ENCODE measurements around the gene SERPINB3.
A peak's percentile ranks its signal among the peaks of the same experiment; 100 is the strongest.
"Not testable (repeated sequence)": the region's sequence is repeated elsewhere in the genome, so short reads cannot be mapped to it uniquely, and the experiment has no call there.

Gene SERPINB3

DNA sequence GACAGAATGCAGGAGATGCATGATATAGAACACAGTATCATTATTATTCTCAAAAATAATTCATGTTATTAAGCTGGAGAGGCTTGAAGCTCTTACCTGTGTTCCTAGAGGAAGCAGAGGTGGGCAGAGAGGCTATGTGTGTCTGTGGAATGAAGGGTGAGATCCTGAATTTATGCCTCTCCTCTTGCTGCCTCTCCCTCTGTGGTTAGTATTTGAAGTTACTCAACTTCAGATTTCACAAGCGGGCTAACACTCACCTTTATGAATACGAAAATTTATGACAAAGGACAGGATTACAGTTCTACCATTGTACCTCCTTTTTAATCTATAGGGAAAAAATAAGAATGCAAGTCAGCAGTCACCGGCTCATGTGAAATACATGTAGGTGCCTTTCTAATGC, at the start of gene SERPINB3:
SERPINB3 (minus strand) TSS at position 144 of the 400 bp plus-strand sequence. CDS start 677 bp downstream, outside the sequence.
- not testable (repeated sequence) for DNase-seq

GRCh38 chr18:63708650-63709049, 47.0 kb upstream of the SERPINB3 start:
- no peak for DNase-seq

DNA sequence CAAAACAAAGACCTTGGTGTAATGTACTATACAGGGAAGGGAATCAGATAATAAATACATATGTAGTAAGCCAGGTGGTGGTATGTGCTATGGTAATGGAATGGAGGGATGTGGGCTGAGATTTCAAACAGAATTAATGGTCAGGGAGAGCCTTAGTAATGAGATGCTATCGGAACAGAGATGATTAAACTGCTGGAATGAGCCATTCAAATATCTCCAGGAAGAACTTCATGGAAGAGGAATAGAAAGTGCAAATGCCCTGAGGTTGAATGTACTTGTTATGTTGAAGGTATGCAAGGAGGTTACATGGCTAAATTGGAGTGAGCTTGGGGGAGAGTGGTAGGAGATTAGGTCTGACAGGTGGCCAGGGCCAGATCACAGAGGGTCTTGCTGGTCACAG, 46.1 kb upstream of the SERPINB3 start:
- no peak for DNase-seq

- no peak for DNase-seq
Measured at GRCh38 chr18:63705401-63705800, 43.7 kb upstream of the SERPINB3 start.

GRCh38 chr18:63702660-63703059, 41.0 kb upstream of the SERPINB3 start, which contains the start of gene SERPINB11:
Gene SERPINB11, plus strand, starts transcription at chr18:63702960. Its CDS starts 7,234 bp downstream, at chr18:63710194.
- DNase-seq, result no peak

DNA sequence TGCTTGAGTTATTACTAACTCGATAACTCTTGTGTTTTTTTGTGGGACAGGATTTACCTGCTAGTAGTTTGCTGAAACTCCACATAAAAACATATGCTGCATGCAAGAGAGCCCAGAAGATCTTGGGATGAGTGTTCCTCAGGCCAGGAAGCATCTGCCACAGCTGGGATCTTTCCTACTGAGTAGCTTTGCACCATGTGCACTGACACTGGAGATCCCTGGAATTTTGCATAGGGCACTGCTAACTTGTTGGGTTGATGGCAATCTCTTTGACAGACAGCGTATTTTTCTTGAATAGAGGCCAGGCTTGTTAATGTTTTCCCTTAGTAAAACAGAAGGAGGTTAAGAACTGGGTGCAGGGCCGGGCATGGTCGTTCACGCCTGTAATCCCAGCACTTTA, 40.3 kb upstream of the SERPINB3 start:
- no peak for DNase-seq

- DNase-seq, result no peak
Measured at GRCh38 chr18:63700501-63700900, 38.8 kb upstream of the SERPINB3 start.

DNA sequence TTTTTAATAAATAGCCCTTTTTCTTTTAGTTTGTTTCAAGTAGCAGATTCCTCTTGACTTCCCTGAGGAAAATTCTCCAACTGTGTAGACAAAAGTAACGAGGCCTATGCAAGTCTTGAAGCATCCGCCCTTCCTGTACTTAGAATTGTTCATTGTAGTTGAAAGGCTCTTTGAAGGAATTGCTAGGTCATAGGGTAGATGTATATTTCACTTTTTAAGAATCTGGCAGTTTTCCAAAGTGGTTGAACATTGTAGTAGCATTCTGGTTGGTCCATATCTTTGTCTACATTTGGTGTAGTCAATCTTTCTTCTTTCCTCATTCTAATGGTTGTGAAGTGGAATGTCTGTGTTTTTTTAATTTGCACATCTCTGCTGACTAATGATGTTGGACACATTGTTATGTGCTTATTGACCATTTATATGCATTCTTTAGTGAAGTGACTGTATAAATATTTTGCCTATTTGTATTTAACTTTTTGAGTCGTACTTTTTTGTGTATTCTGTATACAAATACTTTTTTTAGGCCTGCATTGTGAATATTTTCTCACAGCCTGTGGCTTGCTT, 35.5 kb upstream of the SERPINB3 start:
- DNase-seq, result no peak

- no peak for DNase-seq
Measured at GRCh38 chr18:63689064-63689463, 27.4 kb upstream of the SERPINB3 start.

DNA sequence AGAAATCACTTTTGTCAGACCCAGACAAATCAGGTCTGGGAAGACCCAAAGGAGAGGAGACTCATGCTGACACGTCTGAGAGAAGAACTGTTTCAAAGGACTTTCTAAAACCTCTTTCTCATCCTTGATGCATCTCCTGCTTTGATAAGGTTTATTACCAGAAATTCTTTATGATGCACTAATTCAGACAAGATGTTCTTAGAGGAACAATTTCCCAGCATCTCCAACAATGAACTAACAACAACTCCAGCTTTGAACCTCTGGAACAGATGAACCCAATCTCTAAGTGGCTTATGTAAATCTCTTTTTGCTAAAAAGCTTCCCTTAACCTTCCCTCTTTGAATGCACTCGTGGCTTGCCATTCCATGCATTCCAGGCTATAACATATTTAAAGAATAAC, 25.2 kb upstream of the SERPINB3 start:
- no peak for DNase-seq

GRCh38 chr18:63684718-63685117, 23.0 kb upstream of the SERPINB3 start:
- DNase-seq, result no peak

GRCh38 chr18:63683890-63684289, 22.2 kb upstream of the SERPINB3 start:
- DNase-seq, result no peak

GRCh38 chr18:63683152-63683551, 21.5 kb upstream of the SERPINB3 start:
- DNase-seq, result no peak

GRCh38 chr18:63681449-63682340, 20.0 kb upstream of the SERPINB3 start:
- peak; percentile 8 for DNase-seq

DNA sequence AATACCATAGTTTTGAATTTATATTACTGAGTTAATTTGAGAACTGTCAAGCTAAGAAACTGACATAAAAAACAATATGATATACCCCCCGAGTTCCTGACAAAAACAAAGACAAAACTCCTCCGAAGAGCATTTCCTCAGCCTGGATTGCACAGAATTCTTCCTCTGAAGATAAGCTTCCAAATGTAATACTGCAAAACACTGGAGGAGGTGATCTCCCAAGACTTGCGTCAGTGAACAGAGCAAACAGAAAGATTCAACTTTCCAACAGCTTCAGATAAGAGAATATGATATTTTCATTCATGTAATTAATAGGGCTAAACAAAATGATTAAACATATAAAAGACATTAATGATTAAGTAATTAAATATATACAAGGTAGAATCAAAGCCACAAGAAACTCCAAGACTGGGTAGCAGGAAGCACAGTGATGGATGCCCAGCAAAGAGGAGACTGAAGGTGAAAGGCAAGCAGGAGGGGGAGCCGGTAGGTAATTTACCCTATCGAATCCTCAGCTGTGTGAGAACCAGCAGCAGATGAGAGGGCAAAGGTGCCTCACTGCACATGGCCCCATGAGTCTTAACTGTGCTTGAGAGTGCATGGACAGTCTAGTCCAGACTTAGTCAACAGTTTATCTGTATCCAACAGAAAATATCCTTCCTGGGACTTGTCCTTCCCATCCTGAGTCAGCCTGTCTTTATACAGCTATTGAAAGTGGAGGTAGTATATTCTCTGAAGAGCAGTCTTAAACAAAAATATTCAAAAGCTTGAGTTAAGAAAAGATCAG, 18.3 kb upstream of the SERPINB3 start:
- DNase-seq, result no peak

- no peak for DNase-seq
Measured at GRCh38 chr18:63677500-63678225, 16.0 kb upstream of the SERPINB3 start.

DNA sequence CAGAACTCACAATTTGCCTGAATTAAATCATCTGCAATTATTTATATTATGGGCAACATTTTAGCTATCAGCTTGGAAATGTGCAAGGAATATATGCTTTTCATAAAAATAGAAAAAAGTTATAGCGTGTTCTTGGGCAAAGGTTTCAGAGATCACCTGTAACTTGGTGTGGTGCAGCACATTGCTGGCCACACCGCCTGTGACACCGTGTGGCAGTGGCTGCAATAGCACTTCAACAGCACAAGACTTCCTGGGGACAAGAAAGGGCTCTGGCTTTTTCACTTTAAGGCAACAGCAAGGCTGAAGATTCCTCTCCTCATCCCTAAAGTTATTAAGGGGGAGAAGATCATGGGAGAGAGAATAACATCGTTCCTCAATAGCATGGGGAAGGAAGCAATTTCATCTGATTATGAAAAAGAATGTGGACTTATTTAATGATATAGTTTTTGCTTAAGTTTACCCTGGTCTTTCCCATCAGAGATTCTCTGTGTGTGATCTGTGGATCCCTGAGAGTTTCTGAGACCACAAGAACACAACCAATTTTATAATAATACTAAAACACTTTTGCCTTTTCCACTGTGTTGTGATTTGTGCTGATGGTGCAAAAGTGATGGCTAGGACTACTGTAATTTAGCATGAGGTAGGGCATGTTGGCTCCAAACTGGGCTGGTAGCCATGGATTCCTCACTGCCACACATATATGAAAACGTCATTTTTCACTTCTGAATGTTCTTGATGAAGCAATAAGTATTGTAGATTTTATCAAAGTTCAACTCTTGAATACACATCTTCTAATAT, 15.0 kb upstream of the SERPINB3 start:
- no peak for DNase-seq

- DNase-seq, result no peak
Measured at GRCh38 chr18:63664571-63664970, 2.9 kb upstream of the SERPINB3 start.

DNA sequence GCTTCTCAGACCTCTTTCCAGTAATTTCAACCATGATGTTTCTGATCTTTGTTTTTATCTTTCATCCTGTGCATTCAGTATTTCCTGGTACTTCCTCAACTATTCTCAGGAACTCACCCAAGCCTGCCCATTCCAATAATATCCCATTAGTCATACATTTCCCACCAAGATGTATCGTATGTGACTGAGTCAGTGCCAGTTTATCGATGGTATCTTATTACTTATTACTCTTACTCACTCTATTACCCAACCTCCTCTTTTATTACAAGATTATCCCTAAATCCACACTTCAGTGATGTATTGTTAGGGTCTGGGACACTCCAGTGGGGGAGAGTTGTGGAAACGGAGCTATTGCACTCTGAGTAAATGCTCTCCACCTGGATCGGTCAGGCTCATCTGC, 2.8 kb downstream of the SERPINB3 start:
- DNase-seq, result not testable (repeated sequence)

DNA sequence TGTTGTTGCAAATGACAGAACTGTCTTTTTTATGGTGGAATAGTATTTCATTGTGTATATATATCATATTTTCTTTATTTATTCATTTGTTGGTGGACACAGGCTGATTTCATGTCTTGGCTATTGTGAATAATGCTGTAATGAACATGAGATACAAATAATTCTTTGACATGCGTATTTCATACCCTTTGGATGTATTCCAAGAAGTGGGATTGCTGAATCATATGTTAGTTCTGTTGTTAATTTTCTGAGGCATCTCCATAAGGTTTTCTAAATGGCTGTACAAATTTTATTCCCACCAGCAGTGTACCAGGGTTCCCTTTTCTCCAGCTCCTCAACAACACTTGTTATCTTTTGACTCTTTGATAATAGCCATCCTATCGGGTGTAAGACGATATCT, 11.4 kb downstream of the SERPINB3 start:
- not testable (repeated sequence) for DNase-seq

GRCh38 chr18:63648241-63648640, 13.5 kb downstream of the SERPINB3 start:
- no peak for DNase-seq

- no peak for DNase-seq
Measured at GRCh38 chr18:63646936-63647335, 14.8 kb downstream of the SERPINB3 start.
